Loucy (cell line): ENCODE measurements around the gene SLC4A8.

Experiments used
- EZH2phosphoT487 ChIP-seq: fragments of 200-600 bp; IDR thresholded peaks from 2 replicates; pipeline ENCODE4 v1.6.1; 2018; ENCODE audit warnings: antibody characterized with exemption, mild to moderate bottlenecking, moderate library complexity, borderline replicate concordance
- TF ChIP-seq, protein P1 (sequence below): fragments of 200-600 bp; sonication (generic); conservative IDR thresholded peaks from 2 replicates; pipeline ENCODE4 v1.5.1; 2014; ENCODE audit warnings: mild to moderate bottlenecking, antibody characterized with exemption, low read length

DNA sequence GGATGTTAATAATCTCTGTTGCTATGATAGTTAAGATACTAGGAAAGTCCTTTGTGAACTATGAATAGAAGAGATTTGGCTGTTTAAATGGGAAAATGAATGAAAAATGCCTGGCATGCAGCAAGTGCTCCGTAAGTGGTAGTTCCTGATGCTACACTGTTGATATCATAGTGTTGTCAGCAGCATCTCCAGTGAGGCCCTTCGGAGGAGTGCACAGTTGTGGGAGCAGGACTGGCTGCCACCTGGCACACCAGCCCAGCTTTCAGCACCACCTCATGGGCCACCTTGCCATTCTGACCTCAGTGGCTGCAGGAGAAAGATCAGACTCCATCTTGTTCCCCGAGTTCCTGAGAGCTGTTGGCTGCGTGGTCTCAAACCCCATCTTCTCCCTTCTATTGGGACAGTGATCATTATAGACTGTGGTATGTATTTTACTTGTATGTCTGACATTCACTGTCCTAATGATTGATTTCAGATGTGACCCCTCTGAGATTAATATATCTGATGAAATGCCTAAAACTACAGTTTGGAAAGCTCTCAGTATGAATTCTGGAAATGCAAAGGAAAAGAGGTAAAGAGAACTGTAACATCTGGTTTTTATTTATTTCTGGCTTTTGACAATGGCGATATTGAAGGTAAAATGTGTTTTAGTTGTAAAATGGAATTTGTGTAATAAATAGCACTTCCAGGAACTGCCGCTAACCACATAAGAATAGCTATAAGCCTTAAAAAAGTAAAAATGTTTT is 80.9 kb downstream of the SLC4A8 start:
- TF ChIP-seq, protein P1, sequence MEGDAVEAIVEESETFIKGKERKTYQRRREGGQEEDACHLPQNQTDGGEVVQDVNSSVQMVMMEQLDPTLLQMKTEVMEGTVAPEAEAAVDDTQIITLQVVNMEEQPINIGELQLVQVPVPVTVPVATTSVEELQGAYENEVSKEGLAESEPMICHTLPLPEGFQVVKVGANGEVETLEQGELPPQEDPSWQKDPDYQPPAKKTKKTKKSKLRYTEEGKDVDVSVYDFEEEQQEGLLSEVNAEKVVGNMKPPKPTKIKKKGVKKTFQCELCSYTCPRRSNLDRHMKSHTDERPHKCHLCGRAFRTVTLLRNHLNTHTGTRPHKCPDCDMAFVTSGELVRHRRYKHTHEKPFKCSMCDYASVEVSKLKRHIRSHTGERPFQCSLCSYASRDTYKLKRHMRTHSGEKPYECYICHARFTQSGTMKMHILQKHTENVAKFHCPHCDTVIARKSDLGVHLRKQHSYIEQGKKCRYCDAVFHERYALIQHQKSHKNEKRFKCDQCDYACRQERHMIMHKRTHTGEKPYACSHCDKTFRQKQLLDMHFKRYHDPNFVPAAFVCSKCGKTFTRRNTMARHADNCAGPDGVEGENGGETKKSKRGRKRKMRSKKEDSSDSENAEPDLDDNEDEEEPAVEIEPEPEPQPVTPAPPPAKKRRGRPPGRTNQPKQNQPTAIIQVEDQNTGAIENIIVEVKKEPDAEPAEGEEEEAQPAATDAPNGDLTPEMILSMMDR: no peak
- TF ChIP-seq EZH2phosphoT487: no peak
